Natural killer cell (primary cell): ENCODE data around the gene STXBP1. TPM values are rescaled to one million over a fixed set of nuclear protein-coding genes. Genes with fewer than 3 reads are reported as not detected.

Experiments
- ATAC-seq, 3 donors: fragments of 150-1000 bp in 2 of 3; fragments of 200-7000 bp in 1 of 3; cut with Tn5 transposase; 1 replicate in 1 of 3; 2 replicates in 2 of 3; pipeline ENCODE4 v1.10.0; 2021; ENCODE audit warnings: mild to moderate bottlenecking in 2 of 3, moderate library complexity in 2 of 3
- DNase-seq, 2 donors: peaks; one replicate each; pipeline versions ENCODE4 v3.0.0 to v3.0.0-alpha.2; 2013 to 2021; ENCODE audit warnings: mixed read lengths in 1 of 2
- H3K27ac ChIP-seq: one replicate; pipeline ENCODE4 v1.5.1; 2013; ENCODE audit warnings: mild to moderate bottlenecking, low read length
- H3K27me3 ChIP-seq: one replicate; pipeline ENCODE4 v1.6.1; 2013; ENCODE audit warnings: low read length; ENCODE audit not compliant: control insufficient read depth, insufficient read depth
- H3K36me3 ChIP-seq: one replicate; pipeline ENCODE4 v1.6.1; 2013; ENCODE audit warnings: low read length; ENCODE audit not compliant: control insufficient read depth, insufficient read depth
- H3K4me1 ChIP-seq: one replicate; pipeline ENCODE4 v1.6.1; 2013; ENCODE audit warnings: low read length; ENCODE audit not compliant: control insufficient read depth, insufficient read depth
- H3K4me3 ChIP-seq: one replicate; pipeline ENCODE4 v1.5.1; 2013; ENCODE audit warnings: low read length
- H3K9me3 ChIP-seq: one replicate; pipeline ENCODE4 v1.6.1; 2013; ENCODE audit warnings: low read length; ENCODE audit not compliant: control insufficient read depth, insufficient read depth
- H3K27ac Mint-ChIP-seq, 2 donors: one replicate each; pipeline ENCODE4 v1.8.0; 2022; ENCODE audit warnings: mild to moderate bottlenecking in 2 of 2, mixed read lengths in 2 of 2, moderate library complexity in 1 of 2
- H3K27me3 Mint-ChIP-seq, 2 donors: one replicate each; pipeline ENCODE4 v1.8.0; 2022; ENCODE audit warnings: low read depth in 2 of 2, mixed read lengths in 2 of 2
- H3K36me3 Mint-ChIP-seq: one replicate; pipeline ENCODE4 v1.8.0; 2022; ENCODE audit warnings: mixed read lengths
- H3K4me1 Mint-ChIP-seq, 2 donors: one replicate each; pipeline ENCODE4 v1.8.0; 2022; ENCODE audit warnings: mixed read lengths in 2 of 2
- H3K4me3 Mint-ChIP-seq: one replicate; pipeline ENCODE4 v1.8.0; 2022; ENCODE audit warnings: mild to moderate bottlenecking, moderate library complexity, mixed read lengths
- H3K9me3 Mint-ChIP-seq, 2 donors: one replicate each; pipeline ENCODE4 v1.8.0; 2022; ENCODE audit warnings: mixed read lengths in 2 of 2
- WGBS: methylation state at CpG from one replicate; pipeline ENCODE4 v1.1.7; 2013; ENCODE audit warnings: missing lambda C conversion rate; ENCODE audit not compliant: insufficient coverage; 5-methylcytosine and 5-hydroxymethylcytosine counted together
- intact Hi-C: fragments of 100-400 bp; cut with micrococcal nuclease; formaldehyde crosslinking; loops from one replicate; pipeline ENCODE4 v1.14.2; 2022
- total RNA-seq, 4 donors: library from RNA; stranded (reverse); fragments of 120-200 nt in 1 of 4; gene quantifications; one replicate each; pipeline versions ENCODE4 v1.2.3 to v1.2.4, GENCODE V29; 2013 to 2022
- TF ChIP-seq, protein P1 (sequence below): fragments of 200-600 bp; IDR thresholded peaks from one replicate; pipeline ENCODE4 v1.8.0; 2022; ENCODE audit warnings: antibody characterized with exemption

The STXBP1 gene
- total RNA-seq, 3 donors from 2014 or later (not counting 1 experiment from before 2014, with no cell fraction given), result 0.97 to 1.8 (median 1.6) TPM

DNA sequence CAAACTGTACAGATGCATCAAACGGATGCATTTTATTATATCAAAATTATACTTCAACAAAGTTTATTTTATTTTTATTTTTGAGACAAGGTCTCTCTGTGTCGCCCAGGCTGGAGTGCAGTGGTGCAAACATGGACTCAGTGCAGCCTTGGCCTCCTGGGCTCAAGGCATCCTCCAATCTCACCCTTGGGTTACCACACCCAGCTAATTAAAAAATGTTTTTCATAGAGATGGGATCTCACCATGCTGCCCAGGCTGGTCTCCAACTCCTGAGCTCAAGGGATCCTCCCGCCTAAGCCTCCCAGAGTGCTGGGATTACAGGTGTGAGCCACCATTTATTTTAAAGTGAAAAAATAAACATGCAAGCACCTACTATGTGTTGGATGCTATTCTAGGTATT is 40.1 kb upstream of the STXBP1 start:
- TF ChIP-seq, protein P1, sequence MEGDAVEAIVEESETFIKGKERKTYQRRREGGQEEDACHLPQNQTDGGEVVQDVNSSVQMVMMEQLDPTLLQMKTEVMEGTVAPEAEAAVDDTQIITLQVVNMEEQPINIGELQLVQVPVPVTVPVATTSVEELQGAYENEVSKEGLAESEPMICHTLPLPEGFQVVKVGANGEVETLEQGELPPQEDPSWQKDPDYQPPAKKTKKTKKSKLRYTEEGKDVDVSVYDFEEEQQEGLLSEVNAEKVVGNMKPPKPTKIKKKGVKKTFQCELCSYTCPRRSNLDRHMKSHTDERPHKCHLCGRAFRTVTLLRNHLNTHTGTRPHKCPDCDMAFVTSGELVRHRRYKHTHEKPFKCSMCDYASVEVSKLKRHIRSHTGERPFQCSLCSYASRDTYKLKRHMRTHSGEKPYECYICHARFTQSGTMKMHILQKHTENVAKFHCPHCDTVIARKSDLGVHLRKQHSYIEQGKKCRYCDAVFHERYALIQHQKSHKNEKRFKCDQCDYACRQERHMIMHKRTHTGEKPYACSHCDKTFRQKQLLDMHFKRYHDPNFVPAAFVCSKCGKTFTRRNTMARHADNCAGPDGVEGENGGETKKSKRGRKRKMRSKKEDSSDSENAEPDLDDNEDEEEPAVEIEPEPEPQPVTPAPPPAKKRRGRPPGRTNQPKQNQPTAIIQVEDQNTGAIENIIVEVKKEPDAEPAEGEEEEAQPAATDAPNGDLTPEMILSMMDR, result no peak
- intact Hi-C loops, result no loop called here
- Mint-ChIP-seq H3K27me3 (no peaks in the 10 kb centered on the region), H3K4me1 (peaks cover 12 to 25% of the 10 kb centered on the region in 2 donors), H3K4me3 (no peak overlapping the region), H3K36me3 (no peaks in the 10 kb centered on the region), H3K9me3 (no peaks in the 10 kb centered on the region), H3K27ac (no peak overlapping the region)
- DNase-seq, result no peak
- no peaks in the 10 kb centered on the region for H3K36me3 ChIP-seq
- WGBS, result 97% methylated on average over 2 of the region's 3 CpGs
- no peak overlapping the region for H3K27ac ChIP-seq
- peaks cover 33% of the 10 kb centered on the region for H3K4me1 ChIP-seq
- no peak for ATAC-seq
- no peaks in the 10 kb centered on the region for H3K9me3 ChIP-seq
- no peaks in the 10 kb centered on the region for H3K27me3 ChIP-seq
- no peak overlapping the region for H3K4me3 ChIP-seq

DNA sequence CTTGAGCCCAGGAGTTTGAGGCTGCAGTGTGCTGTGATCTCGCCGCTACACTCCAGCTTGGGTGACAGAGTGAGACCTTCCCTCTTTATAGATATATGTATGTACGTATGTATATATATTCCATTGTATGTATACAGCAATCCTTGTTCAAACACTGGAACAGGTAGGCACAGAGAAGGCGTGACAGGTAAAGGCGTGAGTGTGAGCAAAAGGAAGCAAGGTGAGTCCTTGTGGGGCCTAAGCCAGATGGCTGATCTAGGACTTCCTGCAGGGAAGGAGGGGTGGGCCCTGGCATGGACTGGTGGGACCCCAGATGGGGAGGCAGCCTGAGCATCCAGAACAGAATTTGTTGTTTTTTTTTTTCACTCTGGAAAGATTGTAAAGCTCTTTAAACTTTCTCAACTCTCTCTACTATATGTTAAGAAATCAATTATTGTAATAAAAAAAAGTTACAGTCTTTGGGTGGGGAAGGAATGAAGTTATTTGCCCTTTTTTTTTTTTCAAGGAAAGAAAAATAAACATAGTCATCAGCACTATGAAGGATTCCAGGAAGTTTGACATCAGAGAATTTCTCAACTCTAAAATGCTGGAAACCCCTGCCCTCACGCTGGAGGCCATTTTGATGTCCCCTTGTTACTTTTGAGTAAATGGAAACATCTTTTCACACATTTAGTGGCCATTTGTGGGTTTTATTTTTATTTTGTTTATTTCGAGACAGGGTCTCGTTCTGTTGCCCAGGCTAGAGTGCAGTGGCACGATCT is 38.9 kb upstream of the STXBP1 start:
- Mint-ChIP-seq H3K36me3 (no peaks in the 10 kb centered on the region), H3K4me3 (no peak overlapping the region), H3K9me3 (no peaks in the 10 kb centered on the region), H3K4me1 (peaks cover 12 to 15% of the 10 kb centered on the region in 2 donors), H3K27me3 (no peaks in the 10 kb centered on the region), H3K27ac (no peak overlapping the region)
- no peak for ATAC-seq
- Histone ChIP-seq H3K27me3 (no peaks in the 10 kb centered on the region), H3K27ac (no peak overlapping the region), H3K4me3 (no peak overlapping the region), H3K9me3 (no peaks in the 10 kb centered on the region), H3K36me3 (no peaks in the 10 kb centered on the region), H3K4me1 (peaks cover 24% of the 10 kb centered on the region)
- WGBS, result 89% methylated on average over 8 of the region's 9 CpGs
- TF ChIP-seq, protein P1, result no peak
- DNase-seq, result no peak
- intact Hi-C loops, result no loop called here

DNA sequence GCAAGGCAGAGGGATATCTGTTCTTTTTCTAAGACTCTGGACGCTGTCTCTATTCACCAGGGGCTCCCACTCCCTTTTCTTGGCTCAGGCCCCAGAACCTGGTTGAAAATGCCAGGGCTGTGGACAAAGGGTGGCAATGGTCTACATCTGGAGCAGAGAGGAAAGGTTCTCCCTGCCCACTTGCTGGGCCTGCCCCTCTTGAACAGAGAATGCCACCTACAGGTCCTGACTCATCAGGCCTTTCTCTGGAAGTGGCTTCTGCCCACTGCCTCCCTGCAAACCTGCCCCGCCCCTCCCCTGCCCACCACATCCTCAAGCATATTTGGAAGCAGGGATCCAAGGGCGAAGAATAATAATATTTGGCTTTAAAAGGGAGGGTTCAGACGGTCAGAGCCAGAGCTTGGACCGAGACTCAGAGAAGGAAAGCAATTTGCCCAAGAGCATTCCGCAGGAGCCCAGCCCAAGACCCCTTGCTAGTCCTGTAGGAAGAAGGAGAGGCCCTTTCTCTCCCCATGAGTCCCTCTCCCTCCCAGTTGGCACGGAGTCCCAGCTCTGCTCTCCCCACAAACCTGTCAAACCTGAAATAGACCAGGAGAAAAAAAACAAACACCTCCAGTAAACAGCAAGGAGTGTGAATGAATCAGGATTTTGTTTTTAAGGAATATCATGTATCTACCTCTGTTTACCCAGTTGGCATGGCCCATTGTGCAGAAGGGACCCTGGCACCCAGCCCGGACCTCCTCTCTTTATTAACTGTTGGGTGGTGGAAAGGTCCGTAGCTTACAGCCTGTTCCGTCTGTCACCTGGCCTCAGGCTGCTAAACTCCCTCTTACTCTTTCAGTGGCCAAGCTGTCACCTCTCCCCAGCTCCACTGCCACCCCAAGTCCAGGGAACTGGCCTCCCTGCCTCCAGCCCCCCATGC is 37.7 kb upstream of the STXBP1 start:
- Histone ChIP-seq H3K27ac (no peak overlapping the region), H3K4me1 (peaks cover 27% of the 10 kb centered on the region), H3K27me3 (no peaks in the 10 kb centered on the region), H3K36me3 (no peaks in the 10 kb centered on the region), H3K4me3 (no peak overlapping the region), H3K9me3 (no peaks in the 10 kb centered on the region)
- DNase-seq (no peak), ATAC-seq (no peak)
- Mint-ChIP-seq H3K27me3 (no peaks in the 10 kb centered on the region), H3K9me3 (no peaks in the 10 kb centered on the region), H3K4me1 (peaks cover 22% of the 10 kb centered on the region in 2 donors), H3K4me3 (no peak overlapping the region), H3K27ac (no peak overlapping the region), H3K36me3 (no peaks in the 10 kb centered on the region)
- TF ChIP-seq, protein P1, result no peak
- intact Hi-C loops, result no loop called here
- 89% methylated on average over 8 of the region's 10 CpGs for whole genome bisulfite sequencing
